ENCODE results near the gene RBPJ.

The RBPJ gene

GRCh38 chr4:26343038-26343398 is 22.2 kb downstream of the RBPJ start:
- H3K27ac ChIP-seq, result no peak overlapping the region
- TF ChIP-seq ZFX (IDR thresholded peaks at IDR 0.05), result no peak
- TF ChIP-seq, protein P1, sequence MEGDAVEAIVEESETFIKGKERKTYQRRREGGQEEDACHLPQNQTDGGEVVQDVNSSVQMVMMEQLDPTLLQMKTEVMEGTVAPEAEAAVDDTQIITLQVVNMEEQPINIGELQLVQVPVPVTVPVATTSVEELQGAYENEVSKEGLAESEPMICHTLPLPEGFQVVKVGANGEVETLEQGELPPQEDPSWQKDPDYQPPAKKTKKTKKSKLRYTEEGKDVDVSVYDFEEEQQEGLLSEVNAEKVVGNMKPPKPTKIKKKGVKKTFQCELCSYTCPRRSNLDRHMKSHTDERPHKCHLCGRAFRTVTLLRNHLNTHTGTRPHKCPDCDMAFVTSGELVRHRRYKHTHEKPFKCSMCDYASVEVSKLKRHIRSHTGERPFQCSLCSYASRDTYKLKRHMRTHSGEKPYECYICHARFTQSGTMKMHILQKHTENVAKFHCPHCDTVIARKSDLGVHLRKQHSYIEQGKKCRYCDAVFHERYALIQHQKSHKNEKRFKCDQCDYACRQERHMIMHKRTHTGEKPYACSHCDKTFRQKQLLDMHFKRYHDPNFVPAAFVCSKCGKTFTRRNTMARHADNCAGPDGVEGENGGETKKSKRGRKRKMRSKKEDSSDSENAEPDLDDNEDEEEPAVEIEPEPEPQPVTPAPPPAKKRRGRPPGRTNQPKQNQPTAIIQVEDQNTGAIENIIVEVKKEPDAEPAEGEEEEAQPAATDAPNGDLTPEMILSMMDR (conservative IDR thresholded peaks at IDR 0.05), result no peak

- TF ChIP-seq ZFX (IDR thresholded peaks at IDR 0.05), result no peak
- TF ChIP-seq, protein P1 (conservative IDR thresholded peaks at IDR 0.05), result no peak
Observed at GRCh38 chr4:26344901-26345564, 24.2 kb downstream of the RBPJ start.

GRCh38 chr4:26345565-26345938 is 24.7 kb downstream of the RBPJ start:
- H3K27ac ChIP-seq, result no peak overlapping the region
- TF ChIP-seq, protein P1 (conservative IDR thresholded peaks at IDR 0.05), result no peak
- TF ChIP-seq ZFX (IDR thresholded peaks at IDR 0.05), result no peak

More at GRCh38 chr4:26344901-26345564, 24.2 kb downstream of the RBPJ start:
- no peak overlapping the region for H3K27ac ChIP-seq

- no peak for TF ChIP-seq ZFX (IDR thresholded peaks at IDR 0.05)
- TF ChIP-seq, protein P1 (conservative IDR thresholded peaks at IDR 0.05), result no peak
- no peak overlapping the region for H3K27ac ChIP-seq
Observed at GRCh38 chr4:26346203-26346620, 25.4 kb downstream of the RBPJ start.

DNA sequence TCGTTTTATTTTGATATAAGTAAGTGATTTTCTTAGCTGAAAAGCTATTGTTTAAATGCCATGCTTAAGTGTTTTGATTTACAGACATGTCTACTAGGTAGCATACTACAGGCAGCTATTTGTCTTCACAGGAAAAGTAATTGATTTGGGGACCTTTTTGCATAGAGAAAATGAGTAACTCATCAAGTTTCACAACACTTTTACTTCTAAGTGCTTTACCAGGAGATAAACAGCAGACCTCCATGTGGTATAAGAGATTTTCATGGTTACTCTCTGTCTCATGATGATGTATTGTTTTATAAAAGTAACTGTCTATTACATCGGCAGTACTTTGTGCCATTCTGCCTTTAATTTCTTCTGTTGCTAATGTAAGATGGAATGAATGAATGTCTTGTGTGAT is 28.7 kb downstream of the RBPJ start:
- H3K27ac ChIP-seq, result no peak overlapping the region
- TF ChIP-seq ZFX (IDR thresholded peaks at IDR 0.05), result no peak
- TF ChIP-seq, protein P1 (conservative IDR thresholded peaks at IDR 0.05), result no peak

DNA sequence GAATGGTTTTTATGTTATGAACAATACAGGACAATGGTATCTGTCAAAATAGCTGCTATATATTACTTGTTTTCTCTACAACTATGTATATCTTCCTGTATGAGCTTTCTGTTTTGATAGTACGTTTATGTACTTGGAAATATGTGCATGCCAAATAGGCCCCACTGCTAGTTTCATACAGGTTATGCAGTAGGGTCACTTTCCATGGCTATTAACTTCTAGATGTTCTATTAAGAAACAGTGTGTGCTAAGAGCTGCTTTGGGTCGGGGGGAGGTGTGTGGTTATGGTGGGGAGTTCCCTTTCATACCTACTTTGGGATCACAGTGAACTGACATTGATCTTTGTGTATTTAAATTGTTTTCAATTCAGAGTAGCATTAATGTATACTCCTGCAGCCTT is 30.9 kb downstream of the RBPJ start:
- no peak for TF ChIP-seq ZFX (IDR thresholded peaks at IDR 0.05)
- TF ChIP-seq, protein P1 (conservative IDR thresholded peaks at IDR 0.05), result no peak
- H3K27ac ChIP-seq, result no peak overlapping the region

DNA sequence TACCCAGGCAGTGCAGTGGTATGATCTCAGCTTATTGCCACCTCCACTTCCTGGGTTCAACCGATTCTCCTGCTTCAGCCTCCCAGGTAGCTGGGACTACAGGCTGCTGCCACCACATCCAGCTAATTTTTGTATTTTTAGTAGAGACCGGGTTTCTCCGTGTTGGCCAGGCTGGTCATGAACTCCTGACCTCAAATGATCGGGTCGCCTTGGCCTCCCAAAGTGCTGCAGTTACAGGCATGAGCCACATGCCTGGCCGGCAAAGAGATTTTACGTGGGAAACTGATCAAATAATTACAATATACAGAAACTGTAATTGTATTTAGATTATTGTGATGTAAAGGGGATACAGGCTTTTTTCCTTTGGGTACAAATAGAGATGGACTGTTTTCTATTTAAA is 33.7 kb downstream of the RBPJ start:
- H3K27ac ChIP-seq, result no peak overlapping the region
- no peak for TF ChIP-seq ZFX (IDR thresholded peaks at IDR 0.05)
- TF ChIP-seq, protein P1 (conservative IDR thresholded peaks at IDR 0.05), result no peak
